ENCODE data around the gene SDHC. TPM values are rescaled to one million over a fixed set of nuclear protein-coding genes. Genes with fewer than 3 reads are reported as not detected.
"Not testable (repeated sequence)": the region's sequence is repeated elsewhere in the genome, so short reads cannot be mapped to it uniquely, and the experiment has no call there.

The SDHC gene
- total RNA-seq, 1 donor from 2014 or later, result 28.4 TPM

DNA sequence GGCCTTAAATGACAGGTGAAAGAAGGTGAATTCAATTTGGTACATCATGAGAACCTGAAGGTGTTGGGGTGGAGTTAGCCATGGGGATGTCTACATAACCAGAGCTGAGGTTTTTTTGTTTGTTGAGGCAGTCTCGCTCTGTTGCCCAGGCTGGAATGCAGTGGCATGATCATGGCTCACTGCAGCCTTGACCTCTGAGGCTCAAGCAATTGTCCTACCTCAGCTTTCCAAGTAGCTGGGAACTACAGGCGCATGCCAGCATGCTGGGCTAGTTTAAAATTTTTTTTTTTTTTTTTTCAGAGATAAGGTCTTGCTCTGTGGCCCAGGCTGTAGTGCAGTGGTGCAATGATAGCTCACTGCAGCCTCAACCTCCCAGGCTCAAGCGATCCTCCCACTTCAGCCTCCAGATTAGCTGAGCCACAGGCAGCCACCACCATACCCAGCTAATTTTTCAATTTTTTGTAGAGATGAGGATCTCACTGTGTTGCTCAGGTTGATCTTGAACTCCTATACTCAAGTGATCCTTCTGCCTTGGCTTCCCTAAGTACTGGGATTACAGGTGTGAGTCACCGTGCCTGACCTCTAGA is 2.5 kb upstream of the SDHC start:
- DNase-seq, result no peak

GRCh38 chr1:161313554-161314200 is 504 bp upstream of the SDHC start:
- no peak for DNase-seq

DNA sequence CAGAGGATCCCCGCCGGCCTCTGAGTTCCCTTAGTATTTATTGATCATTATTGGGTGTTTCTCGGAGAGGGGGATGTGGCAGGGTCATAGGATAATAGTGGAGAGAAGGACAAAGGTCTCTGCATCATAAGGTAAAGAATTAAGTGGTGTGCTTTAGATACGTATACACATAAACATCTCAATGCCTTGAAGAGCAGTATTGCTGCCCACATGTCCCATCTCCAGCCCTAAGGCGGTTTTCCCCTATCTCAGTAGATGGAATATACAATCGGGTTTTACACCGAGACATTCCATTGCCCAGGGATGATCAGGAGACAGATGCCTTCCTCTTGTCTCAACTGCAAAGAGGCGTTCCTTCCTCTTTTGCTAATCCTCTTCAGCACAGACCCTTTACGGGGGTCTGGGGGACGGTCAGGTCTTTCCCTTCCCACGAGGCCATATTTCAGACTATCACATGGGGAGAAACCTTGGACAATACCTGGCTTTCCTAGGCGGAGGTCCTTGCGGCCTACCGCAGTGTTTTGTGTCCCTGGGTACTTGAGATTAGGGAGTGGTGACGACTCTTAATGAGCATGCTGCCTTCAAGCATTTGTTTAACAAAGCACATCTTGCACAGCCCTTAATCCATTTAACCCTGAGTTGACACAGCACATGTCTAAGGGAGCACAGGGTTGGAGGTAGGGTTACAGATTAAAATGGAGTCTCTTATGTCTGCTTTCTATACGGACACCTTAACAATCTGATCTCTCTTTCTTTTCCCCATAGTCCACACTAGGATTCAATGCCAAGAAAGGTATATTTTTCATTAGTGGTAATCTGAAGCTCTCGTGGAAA is 1.9 kb downstream of the SDHC start:
- DNase-seq, result not testable (repeated sequence)

DNA sequence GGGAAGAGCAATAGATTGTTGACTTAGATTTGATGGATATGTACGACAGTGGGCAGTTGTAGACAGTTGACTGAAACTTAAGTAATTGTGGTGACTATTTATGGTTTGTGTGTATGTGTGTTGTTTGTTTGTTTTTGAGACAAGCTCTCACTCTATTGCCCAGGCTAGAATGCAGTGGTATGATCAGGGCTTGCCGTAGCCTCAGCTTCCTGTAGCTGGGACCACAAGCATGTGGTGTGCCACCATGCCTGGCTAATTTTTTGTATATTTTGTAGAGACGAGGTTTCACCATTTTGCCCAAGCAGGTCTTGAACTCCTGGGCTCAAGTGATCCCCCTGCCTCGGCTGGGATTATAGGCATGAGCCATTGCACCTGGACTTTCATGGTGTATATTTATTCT is 9.8 kb downstream of the SDHC start:
- no peak for DNase-seq

- no peak for DNase-seq
Observed at GRCh38 chr1:161330346-161330745, 16.2 kb downstream of the SDHC start.

DNA sequence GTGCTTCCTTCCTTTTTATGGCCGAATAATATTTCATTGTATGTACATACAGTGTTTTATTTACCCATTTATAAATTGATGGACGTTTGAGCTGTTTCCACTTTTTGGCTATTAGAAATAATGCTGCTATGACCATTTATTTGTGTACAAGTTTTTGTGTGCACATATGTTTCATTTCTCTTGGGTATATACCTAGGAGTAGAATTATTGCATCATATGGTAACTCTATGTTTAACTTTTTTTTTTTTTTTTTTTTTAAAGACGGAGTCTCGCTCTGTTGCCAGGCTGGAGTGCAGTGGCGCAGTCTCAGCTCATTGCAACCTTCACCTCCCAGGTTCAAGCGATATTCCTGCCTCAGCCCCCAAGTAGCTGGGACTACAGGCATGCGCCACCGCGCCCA is 19.0 kb downstream of the SDHC start:
- no peak for DNase-seq

- no peak for DNase-seq
Observed at GRCh38 chr1:161335796-161336195, 21.6 kb downstream of the SDHC start.

GRCh38 chr1:161342177-161342576 is 28.0 kb downstream of the SDHC start:
- no peak for DNase-seq

GRCh38 chr1:161342821-161343220 is 28.6 kb downstream of the SDHC start:
- no peak for DNase-seq

DNA sequence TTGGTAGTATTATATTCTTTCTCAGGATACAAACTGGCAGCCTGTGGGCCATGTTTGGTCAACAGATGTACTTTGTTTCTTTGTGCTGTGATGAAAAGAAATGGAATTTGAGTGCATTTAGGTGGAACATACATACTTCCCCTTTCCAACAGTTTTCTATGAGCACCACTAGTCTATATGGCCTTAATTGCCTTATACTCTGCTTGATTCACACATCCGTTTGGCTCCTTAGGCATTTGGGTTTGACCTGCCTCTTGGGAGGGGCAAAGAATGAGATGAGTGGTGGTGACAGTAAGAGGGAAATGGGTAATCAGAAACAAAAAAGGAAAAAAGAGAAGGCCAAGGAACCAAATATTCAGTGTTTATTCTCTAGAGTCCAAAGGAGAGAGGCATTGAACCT is 36.5 kb downstream of the SDHC start:
- no peak for DNase-seq

GRCh38 chr1:161351482-161351881 is 37.3 kb downstream of the SDHC start:
- DNase-seq, result no peak

DNA sequence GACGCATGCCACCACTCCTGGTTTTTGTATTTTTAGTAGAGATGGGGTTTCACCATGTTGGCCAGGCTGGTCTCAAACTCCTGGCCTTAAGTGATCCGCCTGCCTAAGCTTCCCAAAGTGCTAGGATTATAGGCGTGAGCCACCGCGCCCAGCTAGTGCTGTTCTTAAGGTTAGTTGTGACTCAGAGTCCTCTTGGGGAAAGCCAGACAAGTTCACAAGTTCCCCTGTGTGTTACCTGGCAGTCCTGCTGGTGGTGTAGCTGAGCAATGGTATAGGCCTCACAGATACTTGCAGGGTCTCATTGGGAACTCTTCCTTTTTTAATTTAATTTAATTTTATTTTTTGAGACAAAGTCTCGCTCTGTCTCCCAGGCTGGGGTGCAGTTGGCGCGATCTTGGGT is 42.9 kb downstream of the SDHC start:
- DNase-seq, result no peak

- DNase-seq, result no peak
Observed at GRCh38 chr1:161359291-161359690, 45.1 kb downstream of the SDHC start.

- DNase-seq, result no peak
Observed at GRCh38 chr1:161364332-161364731, 50.2 kb downstream of the SDHC start.

DNA sequence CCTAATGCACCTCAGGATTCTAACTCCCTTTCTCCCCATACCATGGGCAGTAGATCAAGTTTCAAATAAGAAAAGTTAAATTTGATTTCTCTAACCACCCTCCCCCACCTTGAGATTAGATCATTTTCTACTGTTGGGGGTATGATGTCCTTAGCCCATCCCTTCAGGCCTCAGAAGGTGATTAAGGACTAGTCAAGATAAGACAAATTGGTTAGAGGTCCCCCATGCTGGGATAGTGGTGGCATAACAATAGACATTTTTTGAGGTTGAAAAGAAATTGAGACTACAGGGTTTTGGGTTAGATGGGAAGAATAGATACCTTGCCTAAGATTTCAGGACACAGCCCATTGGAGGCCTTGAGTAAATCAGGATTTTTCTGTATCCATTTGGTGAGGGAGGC is 51.0 kb downstream of the SDHC start:
- DNase-seq, result no peak

DNA sequence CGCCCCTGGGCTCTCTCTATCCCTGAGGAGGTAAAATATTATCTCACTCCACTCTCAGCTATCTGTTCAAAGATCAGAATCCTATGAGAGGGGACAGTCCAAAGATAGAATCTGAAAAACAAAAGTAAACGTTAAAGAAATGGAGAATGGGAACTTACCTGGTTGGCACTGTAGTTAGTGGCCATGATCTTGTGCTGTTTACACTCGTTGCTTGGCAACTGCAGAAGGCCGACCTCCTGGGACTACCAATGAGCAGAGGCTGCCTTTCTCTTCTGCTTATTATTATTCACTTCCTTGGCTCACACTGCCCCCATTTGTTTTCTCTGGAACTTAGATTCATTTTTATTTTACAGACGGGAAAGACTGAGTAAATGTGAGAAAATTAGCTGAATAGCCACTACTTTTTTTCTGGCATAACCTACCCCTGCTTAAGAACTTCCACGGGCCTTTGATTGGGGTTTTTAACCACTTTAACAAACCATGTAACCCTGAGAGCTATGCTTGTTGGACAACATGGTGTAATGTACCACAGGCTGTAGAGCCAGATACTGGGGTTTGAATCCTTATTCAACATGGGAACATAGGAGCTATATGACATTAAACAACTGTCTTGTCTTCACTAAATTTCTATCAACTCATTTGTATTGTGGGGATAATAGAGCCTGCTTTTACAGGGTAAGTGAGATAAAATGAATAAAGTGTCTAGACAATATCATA is 53.7 kb downstream of the SDHC start, which contains the start of gene CFAP126:
TSS of gene CFAP126 (minus strand) at position 193 of the 717 bp plus-strand sequence. CDS start at position 185, 8 bp downstream.
- DNase-seq, result peak; percentile 24

DNA sequence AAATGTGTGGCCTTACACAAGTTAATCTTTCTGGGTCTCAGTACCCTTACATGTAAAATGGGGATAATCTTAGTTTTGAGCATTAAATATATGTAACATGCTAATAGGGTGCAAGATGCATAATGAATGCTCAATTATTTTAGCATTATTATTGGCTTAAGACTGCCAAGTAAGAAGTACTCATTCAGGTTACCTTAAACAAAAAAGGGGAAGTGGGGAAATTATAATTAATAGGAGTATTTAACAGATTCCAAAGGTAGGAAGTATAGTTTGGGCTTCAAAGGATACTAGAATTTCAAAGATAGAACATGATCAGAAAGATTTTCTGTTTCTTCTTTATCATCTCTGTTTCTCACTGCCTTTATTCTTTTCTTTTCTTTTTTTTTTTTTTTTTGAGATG is 59.3 kb downstream of the SDHC start:
- no peak for DNase-seq

DNA sequence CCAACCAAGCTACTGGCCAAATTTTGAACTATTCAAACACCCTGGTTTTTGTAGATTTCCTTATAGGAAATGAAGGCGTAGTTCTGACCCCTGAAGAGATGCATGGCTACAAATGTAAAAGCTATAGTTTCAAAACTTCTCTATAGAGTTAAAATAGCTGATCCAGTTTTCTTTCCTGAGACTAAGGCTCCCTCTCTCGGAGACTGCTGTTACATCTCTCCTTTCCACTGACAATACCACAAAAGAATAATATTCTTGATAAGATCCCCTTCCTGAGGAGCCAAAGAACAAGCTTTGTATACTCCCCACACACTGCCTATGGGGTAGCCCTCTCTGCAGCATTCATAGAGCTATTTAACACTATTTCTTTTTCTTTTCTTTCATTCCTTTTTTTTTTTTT is 60.2 kb downstream of the SDHC start:
- DNase-seq, result no peak

DNA sequence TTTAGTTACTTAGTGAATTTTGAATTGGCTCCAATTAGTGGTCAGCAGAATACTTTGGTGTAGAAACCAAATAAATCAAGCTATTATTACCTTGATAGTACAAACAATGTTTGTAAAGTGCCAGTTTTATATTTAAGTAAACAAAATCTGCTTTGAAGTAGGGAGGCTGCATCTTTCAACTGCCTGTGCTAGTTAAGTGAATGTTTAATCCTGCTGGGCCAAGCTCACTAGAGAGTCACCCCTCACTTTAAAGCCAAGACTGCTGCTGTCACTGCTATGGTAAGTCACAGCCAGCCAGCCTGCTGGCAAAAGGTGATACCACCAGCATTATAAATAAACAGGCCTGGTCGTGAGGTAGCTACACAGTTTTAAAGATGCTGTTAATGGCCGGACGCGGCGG is 63.8 kb downstream of the SDHC start:
- no peak for DNase-seq

GRCh38 chr1:161379071-161379470 is 64.9 kb downstream of the SDHC start:
- DNase-seq, result no peak

DNA sequence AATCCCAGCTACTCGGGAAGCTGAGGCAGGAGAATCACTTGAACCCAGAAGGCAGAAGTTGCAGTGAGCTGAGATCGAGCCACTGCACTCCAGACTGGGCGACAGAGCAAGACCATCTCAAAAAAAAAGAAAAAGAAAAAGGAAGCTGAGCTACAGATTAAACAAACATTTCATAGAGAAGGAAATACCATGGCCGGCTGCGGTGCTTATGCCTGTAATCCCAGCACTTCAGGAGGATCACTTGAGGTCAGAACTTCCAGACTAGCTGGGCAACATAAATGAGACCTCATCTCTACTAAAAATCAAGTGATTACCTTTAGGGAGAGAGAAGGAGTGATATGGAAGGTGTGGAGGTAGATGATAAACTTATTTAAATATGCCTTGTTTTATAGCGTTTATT is 67.5 kb downstream of the SDHC start:
- DNase-seq, result no peak

- peak; percentile 34 for DNase-seq
Observed at GRCh38 chr1:161382214-161383019, 68.2 kb downstream of the SDHC start.
